ENCODE results near the gene PPP1R14C.

The PPP1R14C gene

DNA sequence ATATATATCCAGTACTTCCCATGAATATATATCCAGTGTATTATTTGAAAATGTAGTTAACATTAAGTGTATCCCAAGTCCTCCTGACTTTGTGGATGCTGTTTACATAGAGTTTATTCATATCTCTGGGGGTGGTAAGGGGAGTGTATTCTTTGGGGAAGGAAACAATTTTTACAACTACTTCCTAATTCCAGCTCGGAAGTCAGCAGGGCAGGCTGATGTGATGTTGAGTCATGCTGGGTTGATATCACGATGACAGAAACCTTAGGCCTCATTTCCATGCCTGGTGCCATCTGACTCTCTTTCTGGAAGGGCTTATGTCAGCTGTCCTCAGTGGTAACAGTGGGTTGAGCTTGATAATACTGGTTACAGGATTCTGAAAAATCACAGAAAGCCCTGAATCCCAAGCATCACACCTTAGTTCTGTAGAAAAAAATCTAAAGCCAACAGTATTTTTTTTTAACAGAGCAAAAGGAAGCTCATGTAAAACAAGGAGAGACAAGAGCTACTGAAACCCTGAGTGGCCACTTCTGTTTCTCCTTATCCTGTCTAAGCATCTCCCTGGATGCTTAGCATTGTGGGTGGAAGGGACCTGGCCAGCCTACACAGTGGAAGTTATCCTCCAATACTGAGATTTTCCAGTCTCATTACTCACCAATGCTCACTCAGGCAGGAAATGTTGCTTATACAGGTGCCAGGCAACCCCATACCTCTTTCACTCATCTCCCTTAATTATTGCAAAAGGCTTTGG, 150.8 kb downstream of the PPP1R14C start:
- DNase-seq (ENCODE audit: low read depth, low spot score) = no peak

- no peak for DNase-seq (ENCODE audit: low read depth, low spot score)
Measured at GRCh38 chr6:150296890-150297289, 154.0 kb downstream of the PPP1R14C start.

DNA sequence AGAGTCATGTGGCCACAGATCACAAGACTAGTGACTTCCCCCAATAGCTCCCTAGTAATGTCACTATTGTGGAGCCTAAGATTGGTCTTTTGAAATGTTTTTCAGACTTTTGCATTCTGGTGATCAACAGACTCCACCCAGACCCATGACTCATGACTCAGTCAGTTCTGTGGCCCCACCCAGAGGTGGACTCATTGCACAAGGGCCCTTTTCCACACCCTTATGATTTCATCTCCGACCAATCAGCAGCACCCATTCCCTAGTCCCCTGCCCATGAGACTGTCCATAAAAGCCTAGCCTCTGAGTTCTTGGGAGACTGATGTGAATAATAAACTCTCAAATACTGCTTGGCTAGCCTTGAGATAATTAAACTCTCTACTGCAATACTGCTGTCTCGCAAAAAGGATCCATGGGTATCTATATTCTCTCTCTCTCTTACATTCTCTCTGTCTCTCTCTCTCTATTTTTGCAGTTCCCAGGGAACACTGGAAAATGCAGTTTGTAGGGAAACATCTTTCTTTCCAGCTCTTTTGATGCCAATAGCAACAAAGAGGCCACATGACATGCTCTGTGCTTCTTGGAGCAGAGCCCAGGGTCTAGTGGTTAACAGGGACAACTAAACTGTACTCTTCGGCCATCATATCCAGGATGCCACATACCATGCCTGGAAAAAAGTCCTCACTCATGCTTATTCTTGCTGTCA, 154.6 kb downstream of the PPP1R14C start:
- no peak for DNase-seq (ENCODE audit: low read depth, low spot score)

- no peak for DNase-seq (ENCODE audit: low read depth, low spot score)
Measured at GRCh38 chr6:150298030-150298380, 155.2 kb downstream of the PPP1R14C start.

DNA sequence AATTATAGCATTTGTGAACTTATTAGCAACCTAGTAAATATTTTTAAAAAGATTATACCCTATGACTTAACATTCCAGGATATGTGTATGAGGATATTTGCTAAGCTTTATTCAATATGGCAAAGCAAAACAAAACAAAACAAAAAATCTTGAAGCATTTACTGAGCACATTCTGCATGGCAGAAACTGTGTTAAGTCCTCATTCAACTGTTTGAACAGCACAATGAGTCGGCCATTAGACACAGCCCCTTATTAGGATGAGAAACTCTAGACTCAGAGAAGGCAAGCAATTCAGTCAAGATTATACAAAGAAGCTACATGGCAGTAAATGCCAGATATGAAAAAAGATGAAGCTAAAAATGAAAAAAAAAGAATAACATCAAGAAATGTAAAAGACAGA, 155.8 kb downstream of the PPP1R14C start:
- no peak for DNase-seq (ENCODE audit: low read depth, low spot score)

All from iPS DF 19.7 (cell line).